Body of pancreas (tissue), 4 donors: ENCODE results near the gene AFDN. TPM values are rescaled to one million over a fixed set of nuclear protein-coding genes. Genes with fewer than 3 reads are reported as not detected.

ENCODE experiments used
- ATAC-seq: fragments of 150-250 bp; one replicate; pipeline ENCODE4 v1.9.1; 2016
- DNase-seq, 4 donors: peaks; one replicate each; pipeline ENCODE4 v3.0.0-alpha.2; 2019
- H3K27ac ChIP-seq, 4 donors: fragments of 200-600 bp; sonication (generic); 1 replicate in 3 of 4; 2 replicates in 1 of 4; pipeline versions ENCODE4 v1.5.1 to v1.6.1; 2016 to 2019; ENCODE audit warnings: mild to moderate bottlenecking in 1 of 4, mixed read lengths in 1 of 4, moderate library complexity in 1 of 4
- H3K27me3 ChIP-seq, 2 donors: fragments of 200-600 bp; sonication (generic); one replicate each; pipeline ENCODE4 v1.6.0; 2016; ENCODE audit warnings: mild to moderate bottlenecking in 1 of 2
- H3K36me3 ChIP-seq, 2 donors: fragments of 200-600 bp; sonication (generic); replicated peaks in 1 of 2; 2 replicates each; pipeline ENCODE4 v1.5.1; 2016; ENCODE audit warnings: low read depth in 2 of 2; ENCODE audit not compliant: insufficient read depth in 1 of 2
- H3K4me1 ChIP-seq: fragments of 200-600 bp; sonication (generic); one replicate; pipeline ENCODE4 v1.6.0; 2016
- H3K4me3 ChIP-seq, 2 donors: fragments of 200-600 bp; sonication (generic); 1 replicate in 1 of 2; 2 replicates in 1 of 2; pipeline ENCODE4 v1.5.1; 2016 to 2019
- H3K9me3 ChIP-seq, 3 donors: fragments of 200-600 bp; sonication (generic); 1 replicate in 2 of 3; 2 replicates in 1 of 3; pipeline ENCODE4 v1.5.1; 2016
- POLR2A ChIP-seq, 3 donors: fragments of 450-650 bp; IDR thresholded peaks; one replicate each; pipeline ENCODE4 v1.6.1; 2016; ENCODE audit warnings: antibody characterized with exemption in 3 of 3, mild to moderate bottlenecking in 2 of 3
- WGBS, 2 donors: methylation state at CpG; one replicate each; pipeline ENCODE4 v1.1.5; 2017; 5-methylcytosine and 5-hydroxymethylcytosine counted together
- intact Hi-C: fragments of 100-400 bp; cut with DNase I; formaldehyde crosslinking; loops from one replicate; pipeline ENCODE4 v1.15.1; 2023
- total RNA-seq, 2 donors: library from RNA; depleted of rRNA; stranded (reverse); fragments of >200 nt; gene quantifications; one replicate each; pipeline ENCODE4 v1.1.0, GENCODE V29; 2016
- TF ChIP-seq, protein P1 (sequence below), 7 experiments: fragments of 450-650 bp in 4 of 7; fragments of 200-600 bp in 3 of 7; sonication (generic) in 3 of 7; IDR thresholded peaks; one replicate each; pipeline ENCODE4 v1.5.1; 2016 to 2019; ENCODE audit warnings: antibody characterized with exemption in 7 of 7

Gene AFDN
- total RNA-seq, 2 donors from 2014 or later: 160 to 195 TPM

DNA sequence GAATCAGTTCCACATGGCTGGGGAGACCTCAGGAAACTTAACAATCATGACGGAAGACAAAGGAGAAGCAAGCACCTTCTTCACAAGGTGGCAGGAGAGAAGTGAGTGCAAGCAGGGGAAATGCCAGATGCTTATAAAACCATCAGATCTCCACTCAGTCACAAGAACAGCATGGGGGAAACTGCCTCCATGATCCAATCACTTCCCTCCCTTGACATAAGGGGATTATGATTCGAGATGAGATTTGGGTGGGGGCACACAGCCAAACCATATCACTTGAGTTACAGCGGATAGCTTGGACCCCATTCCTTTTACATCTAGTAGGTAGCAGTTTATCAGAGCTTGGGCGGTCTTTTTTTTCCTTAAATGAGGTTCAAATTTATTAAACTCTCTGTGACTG lies 19.1 kb downstream of the AFDN start:
- Histone ChIP-seq H3K4me1 (peaks cover 57% of the 10 kb centered on the region), H3K27me3 (no peaks in the 10 kb centered on the region), H3K36me3 (no peaks in the 10 kb centered on the region), H3K27ac (no peak overlapping the region), H3K9me3 (no peaks in the 10 kb centered on the region), H3K4me3 (no peak overlapping the region)
- TF ChIP-seq, protein P1, sequence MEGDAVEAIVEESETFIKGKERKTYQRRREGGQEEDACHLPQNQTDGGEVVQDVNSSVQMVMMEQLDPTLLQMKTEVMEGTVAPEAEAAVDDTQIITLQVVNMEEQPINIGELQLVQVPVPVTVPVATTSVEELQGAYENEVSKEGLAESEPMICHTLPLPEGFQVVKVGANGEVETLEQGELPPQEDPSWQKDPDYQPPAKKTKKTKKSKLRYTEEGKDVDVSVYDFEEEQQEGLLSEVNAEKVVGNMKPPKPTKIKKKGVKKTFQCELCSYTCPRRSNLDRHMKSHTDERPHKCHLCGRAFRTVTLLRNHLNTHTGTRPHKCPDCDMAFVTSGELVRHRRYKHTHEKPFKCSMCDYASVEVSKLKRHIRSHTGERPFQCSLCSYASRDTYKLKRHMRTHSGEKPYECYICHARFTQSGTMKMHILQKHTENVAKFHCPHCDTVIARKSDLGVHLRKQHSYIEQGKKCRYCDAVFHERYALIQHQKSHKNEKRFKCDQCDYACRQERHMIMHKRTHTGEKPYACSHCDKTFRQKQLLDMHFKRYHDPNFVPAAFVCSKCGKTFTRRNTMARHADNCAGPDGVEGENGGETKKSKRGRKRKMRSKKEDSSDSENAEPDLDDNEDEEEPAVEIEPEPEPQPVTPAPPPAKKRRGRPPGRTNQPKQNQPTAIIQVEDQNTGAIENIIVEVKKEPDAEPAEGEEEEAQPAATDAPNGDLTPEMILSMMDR (IDR thresholded peaks at IDR 0.05): no peak
- no peak for TF ChIP-seq POLR2A (IDR thresholded peaks at IDR 0.05)
- intact Hi-C loops: no loop called here
- ATAC-seq (no peak), DNase-seq (no peak)
- WGBS, 2 donors: 81 to 84% methylated on average over 4 of the region's 4 CpGs

- 76 to 83% methylated on average over 6 of the region's 6 CpGs for WGBS, 2 donors
- Histone ChIP-seq H3K4me1 (peaks cover 60% of the 10 kb centered on the region), H3K27ac (peak overlapping the region in 3 of 4 donors; percentile 4 to 84 (median 58)), H3K4me3 (no peak overlapping the region), H3K9me3 (no peaks in the 10 kb centered on the region), H3K27me3 (no peaks in the 10 kb centered on the region), H3K36me3 (no peaks in the 10 kb centered on the region)
- ATAC-seq: no peak
- no peak for DNase-seq
- intact Hi-C loops: no loop called here
- TF ChIP-seq POLR2A (IDR thresholded peaks at IDR 0.05): no peak
- TF ChIP-seq, protein P1 (IDR thresholded peaks at IDR 0.05): no peak
Observed at GRCh38 chr6:167846997-167847606, 20.4 kb downstream of the AFDN start.

DNA sequence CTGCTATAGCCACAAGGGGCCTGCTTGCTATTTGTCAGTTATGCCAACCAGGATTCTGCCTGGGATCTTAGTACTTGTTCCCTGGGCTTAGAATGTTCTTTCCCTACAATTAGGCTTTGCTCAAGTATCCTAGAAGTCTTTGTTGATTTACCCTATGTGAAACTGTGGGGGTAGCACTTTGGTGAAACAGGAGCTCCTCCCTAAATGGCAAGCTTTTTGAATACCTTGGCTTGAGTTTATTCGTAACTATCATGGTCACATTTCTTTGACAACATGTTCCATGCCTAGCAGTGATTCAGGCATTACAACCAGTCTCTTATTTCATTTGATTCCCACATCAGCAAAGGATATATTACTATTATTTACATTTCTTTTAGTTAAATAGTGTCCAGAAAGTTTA lies 21.2 kb downstream of the AFDN start:
- no peaks in the 10 kb centered on the region for H3K9me3 ChIP-seq
- no peaks in the 10 kb centered on the region for H3K36me3 ChIP-seq
- H3K4me3 ChIP-seq: no peak overlapping the region
- ATAC-seq (no peak), DNase-seq (no peak)
- H3K27me3 ChIP-seq: no peaks in the 10 kb centered on the region
- intact Hi-C loops: no loop called here
- WGBS, 2 donors: 24 to 39% methylated on average over 1 of the region's 1 CpG
- peak overlapping the region; percentile 4 to 84 (median 43) for H3K27ac ChIP-seq
- TF ChIP-seq POLR2A (IDR thresholded peaks at IDR 0.05): no peak
- TF ChIP-seq, protein P1 (IDR thresholded peaks at IDR 0.05): no peak
- peaks cover 60% of the 10 kb centered on the region for H3K4me1 ChIP-seq

GRCh38 chr6:167848783-167849182 lies 22.1 kb downstream of the AFDN start:
- intact Hi-C loops: no loop called here
- Histone ChIP-seq H3K27me3 (no peaks in the 10 kb centered on the region), H3K4me1 (peaks cover 62% of the 10 kb centered on the region), H3K27ac (peak overlapping the region; percentile 76 to 84 (median 82)), H3K36me3 (no peaks in the 10 kb centered on the region), H3K9me3 (no peaks in the 10 kb centered on the region), H3K4me3 (no peak overlapping the region)
- DNase-seq (no peak), ATAC-seq (no peak)
- TF ChIP-seq, protein P1 (IDR thresholded peaks at IDR 0.05): no peak
- no peak for TF ChIP-seq POLR2A (IDR thresholded peaks at IDR 0.05)
- 96 to 99% methylated on average over 4 of the region's 4 CpGs for WGBS, 2 donors

- WGBS, 2 donors: 18 to 19% methylated on average over 4 of the region's 4 CpGs
- H3K36me3 ChIP-seq: no peaks in the 10 kb centered on the region
- H3K4me1 ChIP-seq: peaks cover 64% of the 10 kb centered on the region
- H3K9me3 ChIP-seq: no peaks in the 10 kb centered on the region
- TF ChIP-seq, protein P1 (IDR thresholded peaks at IDR 0.05): no peak
- TF ChIP-seq POLR2A (IDR thresholded peaks at IDR 0.05): peak in 2 of 3 donors; percentile 31 to 57
- intact Hi-C loops: no loop called here
- peak overlapping the region; percentile 76 to 84 (median 82) for H3K27ac ChIP-seq
- DNase-seq: peak; percentile 41 to 70 (median 62)
- no peak overlapping the region for H3K4me3 ChIP-seq
- peak; percentile 98 for ATAC-seq
- no peaks in the 10 kb centered on the region for H3K27me3 ChIP-seq
Observed at GRCh38 chr6:167849846-167850459, 23.2 kb downstream of the AFDN start.
